Measurements from ENCODE around the gene ZBTB46.

The ZBTB46 gene

GRCh38 chr20:63694584-63695423 is 136.3 kb downstream of the ZBTB46 start:
- H3K27ac ChIP-seq: no peak overlapping the region
- TF ChIP-seq ZFX (IDR thresholded peaks at IDR 0.05) (no peak), CTCF (conservative IDR thresholded peaks at IDR 0.05) (no peak)

GRCh38 chr20:63693733-63694583 is 137.1 kb downstream of the ZBTB46 start:
- H3K27ac ChIP-seq: no peak overlapping the region
- no peak for TF ChIP-seq CTCF (conservative IDR thresholded peaks at IDR 0.05)
- TF ChIP-seq ZFX (IDR thresholded peaks at IDR 0.05): no peak

Measured in C4-2B (cell line).